ENCODE results near the gene RFX5. TPM values are rescaled to one million over a fixed set of nuclear protein-coding genes. Genes with fewer than 3 reads are reported as not detected.
A peak's percentile ranks its signal among the peaks of the same experiment; 100 is the strongest.

The RFX5 gene
- total and polyA plus RNA-seq, 2 donors (not counting 3 experiments of a cell fraction or from before 2014, with no cell fraction given): 23.5 to 52.8 TPM

DNA sequence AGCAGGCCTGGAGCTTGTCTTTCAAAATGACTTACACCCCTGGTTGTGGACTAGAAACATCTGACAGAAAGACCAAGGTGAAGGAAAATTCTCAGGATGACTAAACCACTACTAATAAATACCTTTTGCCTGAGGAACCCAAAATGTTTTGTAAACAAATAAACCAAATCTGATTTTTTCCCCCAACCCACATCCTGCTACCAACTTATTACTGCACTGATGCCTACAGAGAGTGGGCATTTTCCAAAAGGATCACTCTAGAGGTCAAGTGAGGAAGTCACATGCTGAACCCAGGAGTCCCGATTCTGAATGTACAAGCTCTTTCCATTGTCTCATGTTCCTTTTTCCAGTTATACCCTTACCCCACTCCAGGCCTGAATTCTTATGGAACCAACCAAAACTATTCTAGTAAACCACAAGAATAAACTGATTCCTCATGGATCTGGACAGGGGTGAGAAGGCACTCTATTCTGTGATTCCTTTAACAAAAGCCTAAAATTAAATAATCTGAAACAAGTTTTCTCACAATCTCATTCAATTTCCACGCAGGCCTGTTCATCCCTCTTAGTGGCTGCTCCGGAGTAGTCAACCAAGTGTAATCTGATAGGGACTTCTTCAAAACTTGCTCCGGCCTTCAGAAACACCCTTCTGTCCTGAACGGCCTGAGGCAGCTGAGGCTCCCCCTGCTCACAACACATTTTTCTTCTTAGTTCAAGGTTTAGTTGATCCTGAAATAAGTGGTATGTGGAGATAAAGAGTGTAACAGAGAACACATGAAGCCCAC is 21.2 kb downstream of the RFX5 start:
- ChIA-PET CTCF (interaction anchor here (0.8 to 5.9 kb wide), 8 partner anchors 10 to 93 kb away, joined by 3 to 103 read pairs (median 4); no protein-coding TSS in a partner anchor), POLR2A (no interaction called here)
- H3K4me3 ChIP-seq (replicated peaks in 1 of 3; ENCODE audit: insufficient read depth in 1 of 3, low read depth in 1 of 3, low read length in 3 of 3): peak overlapping the region in 2 of 3 experiments; percentile 63 to 86
- no peaks in the 10 kb centered on the region for H3K27me3 ChIP-seq (ENCODE audit: control insufficient read depth in 2 of 2, insufficient read depth in 2 of 2, low read length in 2 of 2)
- dilution Hi-C loops (cut with MboI; ENCODE audit: extremely low pct_ligation_motif_present, low sequenced_read_pairs): no loop called here
- no peak for TF ChIP-seq POLR2A (IDR thresholded peaks at IDR 0.05; ENCODE audit: low read depth, low read length)
- no peak for TF ChIP-seq JUN (IDR thresholded peaks at IDR 0.05; ENCODE audit: borderline replicate concordance, insufficient read depth, insufficient read length, low read depth)
- no peak for TF ChIP-seq POLR2AphosphoS5 (IDR thresholded peaks at IDR 0.05; ENCODE audit: insufficient read depth, low read depth, low read length)
- no peak for TF ChIP-seq FOS (IDR thresholded peaks at IDR 0.05; ENCODE audit: borderline replicate concordance, insufficient read depth, low read length)
- TF ChIP-seq, protein P1, sequence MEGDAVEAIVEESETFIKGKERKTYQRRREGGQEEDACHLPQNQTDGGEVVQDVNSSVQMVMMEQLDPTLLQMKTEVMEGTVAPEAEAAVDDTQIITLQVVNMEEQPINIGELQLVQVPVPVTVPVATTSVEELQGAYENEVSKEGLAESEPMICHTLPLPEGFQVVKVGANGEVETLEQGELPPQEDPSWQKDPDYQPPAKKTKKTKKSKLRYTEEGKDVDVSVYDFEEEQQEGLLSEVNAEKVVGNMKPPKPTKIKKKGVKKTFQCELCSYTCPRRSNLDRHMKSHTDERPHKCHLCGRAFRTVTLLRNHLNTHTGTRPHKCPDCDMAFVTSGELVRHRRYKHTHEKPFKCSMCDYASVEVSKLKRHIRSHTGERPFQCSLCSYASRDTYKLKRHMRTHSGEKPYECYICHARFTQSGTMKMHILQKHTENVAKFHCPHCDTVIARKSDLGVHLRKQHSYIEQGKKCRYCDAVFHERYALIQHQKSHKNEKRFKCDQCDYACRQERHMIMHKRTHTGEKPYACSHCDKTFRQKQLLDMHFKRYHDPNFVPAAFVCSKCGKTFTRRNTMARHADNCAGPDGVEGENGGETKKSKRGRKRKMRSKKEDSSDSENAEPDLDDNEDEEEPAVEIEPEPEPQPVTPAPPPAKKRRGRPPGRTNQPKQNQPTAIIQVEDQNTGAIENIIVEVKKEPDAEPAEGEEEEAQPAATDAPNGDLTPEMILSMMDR (IDR thresholded peaks at IDR 0.05; ENCODE audit: extremely low read depth in 1 of 2, insufficient read depth in 1 of 2, low read depth in 1 of 2, low read length in 2 of 2): no peak
- no peak for TF ChIP-seq GATA2 (IDR thresholded peaks at IDR 0.05; ENCODE audit: insufficient read depth, insufficient read length, low read depth, low read length)
- H3K4me1 ChIP-seq (ENCODE audit: control insufficient read depth, extremely low read depth, insufficient read depth, low read length): peaks cover 22% of the 10 kb centered on the region
- H3K9me3 ChIP-seq (replicated peaks; ENCODE audit: control insufficient read depth, insufficient read depth, low read length): no peaks in the 10 kb centered on the region
- intact Hi-C loops (cut with micrococcal nuclease): loop anchor here (2.0 to 5.0 kb wide), 3 partner anchors 15 to 129 kb away; partner anchors contain the start of gene PIP5K1A
- H3K36me3 ChIP-seq (ENCODE audit: control insufficient read depth in 2 of 2, extremely low read depth in 1 of 2, insufficient read depth in 2 of 2, low read length in 2 of 2): peaks cover 0 to 3% of the 10 kb centered on the region in 2 experiments
- TSS peak; percentile 41 for BruUV-seq (replicated peaks)
- H3K4me2 ChIP-seq (ENCODE audit: insufficient read depth, low read length): peak overlapping the region; percentile 79
- peaks cover 30% of the 10 kb centered on the region for H3K79me2 ChIP-seq (ENCODE audit: control insufficient read depth, insufficient read depth, low read length)
- no peak overlapping the region for H3K27ac ChIP-seq (ENCODE audit: insufficient read depth, low read depth, low read length)
- no peak for DNase-seq (ENCODE audit: low read depth, low spot score)
- FAIRE-seq: peak; percentile 12
- H3K9me1 ChIP-seq (replicated peaks; ENCODE audit: control insufficient read depth, extremely low read depth, insufficient read depth, low read length): no peaks in the 10 kb centered on the region
- peak overlapping the region; percentile 97 for H3K9ac ChIP-seq (replicated peaks; ENCODE audit: extremely low read depth, insufficient read depth, low read length)
- no peaks in the 10 kb centered on the region for H4K20me1 ChIP-seq (replicated peaks; ENCODE audit: control insufficient read depth, extremely low read depth, insufficient read depth, low read length)
- H2AFZ ChIP-seq (ENCODE audit: low read depth, low read length): no peak overlapping the region

All from endothelial cell of umbilical vein (primary cell).